ENCODE results near the gene FBXW8.

Gene FBXW8

GRCh38 chr12:116990971-116991966, 80.5 kb downstream of the FBXW8 start:
- no peaks in the 10 kb centered on the region for H3K36me3 ChIP-seq (replicated peaks; ENCODE audit: insufficient read depth, low read length)
- DNase-seq: no peak
- no peaks in the 10 kb centered on the region for H3K27me3 ChIP-seq (replicated peaks; ENCODE audit: insufficient read depth, low read length)
- no peak overlapping the region for H3K4me2 ChIP-seq (ENCODE audit: low read depth, low read length)
- no peak overlapping the region for H3K4me3 ChIP-seq (ENCODE audit: low read length)
- no peaks in the 10 kb centered on the region for H3K9me2 ChIP-seq (replicated peaks; ENCODE audit: insufficient read depth, low read length)
- no peak overlapping the region for H3K9ac ChIP-seq (ENCODE audit: low read length)
- no peaks in the 10 kb centered on the region for H3F3A ChIP-seq (ENCODE audit: insufficient read depth, low read length)
- TF ChIP-seq EZH2phosphoT487 (IDR thresholded peaks at IDR 0.05; ENCODE audit: low read length) (no peak), CTCF (IDR thresholded peaks at IDR 0.05; ENCODE audit: low read length) (no peak), EZH2 (optimal IDR thresholded peaks at IDR 0.05; ENCODE audit: low read depth, low read length) (no peak)
- H2AFZ ChIP-seq (ENCODE audit: low read length): no peak overlapping the region
- H3K27ac ChIP-seq (ENCODE audit: low read length): no peak overlapping the region
- H3K9me3 ChIP-seq (replicated peaks; ENCODE audit: insufficient read depth, low read length): no peaks in the 10 kb centered on the region
- no peaks in the 10 kb centered on the region for H3K4me1 ChIP-seq (ENCODE audit: low read length)
- H3K79me2 ChIP-seq (ENCODE audit: low read length): no peaks in the 10 kb centered on the region
- no peaks in the 10 kb centered on the region for H4K20me1 ChIP-seq (ENCODE audit: insufficient read depth, low read length)

GRCh38 chr12:116996093-116996492, 85.3 kb downstream of the FBXW8 start:
- no peaks in the 10 kb centered on the region for H3K4me1 ChIP-seq (ENCODE audit: low read length)
- no peaks in the 10 kb centered on the region for H3K9me2 ChIP-seq (replicated peaks; ENCODE audit: insufficient read depth, low read length)
- H2AFZ ChIP-seq (ENCODE audit: low read length): no peak overlapping the region
- no peak overlapping the region for H3K9ac ChIP-seq (ENCODE audit: low read length)
- no peaks in the 10 kb centered on the region for H3K9me3 ChIP-seq (replicated peaks; ENCODE audit: insufficient read depth, low read length)
- no peak overlapping the region for H3K4me2 ChIP-seq (ENCODE audit: low read depth, low read length)
- no peak overlapping the region for H3K4me3 ChIP-seq (ENCODE audit: low read length)
- H3F3A ChIP-seq (ENCODE audit: insufficient read depth, low read length): no peaks in the 10 kb centered on the region
- H3K79me2 ChIP-seq (ENCODE audit: low read length): no peaks in the 10 kb centered on the region
- TF ChIP-seq EZH2phosphoT487 (IDR thresholded peaks at IDR 0.05; ENCODE audit: low read length): no peak
- TF ChIP-seq CTCF (IDR thresholded peaks at IDR 0.05; ENCODE audit: low read length): no peak
- no peak for TF ChIP-seq EZH2 (optimal IDR thresholded peaks at IDR 0.05; ENCODE audit: low read depth, low read length)
- H3K27me3 ChIP-seq (replicated peaks; ENCODE audit: insufficient read depth, low read length): no peaks in the 10 kb centered on the region
- no peak for DNase-seq
- H3K36me3 ChIP-seq (replicated peaks; ENCODE audit: insufficient read depth, low read length): no peaks in the 10 kb centered on the region
- H4K20me1 ChIP-seq (ENCODE audit: insufficient read depth, low read length): no peaks in the 10 kb centered on the region
- no peak overlapping the region for H3K27ac ChIP-seq (ENCODE audit: low read length)

GRCh38 chr12:116996621-116997020, 85.9 kb downstream of the FBXW8 start:
- no peak overlapping the region for H3K27ac ChIP-seq (ENCODE audit: low read length)
- H3K36me3 ChIP-seq (replicated peaks; ENCODE audit: insufficient read depth, low read length): no peaks in the 10 kb centered on the region
- no peak overlapping the region for H2AFZ ChIP-seq (ENCODE audit: low read length)
- no peak for DNase-seq
- no peaks in the 10 kb centered on the region for H3K27me3 ChIP-seq (replicated peaks; ENCODE audit: insufficient read depth, low read length)
- H3K79me2 ChIP-seq (ENCODE audit: low read length): no peaks in the 10 kb centered on the region
- no peak for TF ChIP-seq EZH2phosphoT487 (IDR thresholded peaks at IDR 0.05; ENCODE audit: low read length)
- TF ChIP-seq EZH2 (optimal IDR thresholded peaks at IDR 0.05; ENCODE audit: low read depth, low read length): no peak
- no peak for TF ChIP-seq CTCF (IDR thresholded peaks at IDR 0.05; ENCODE audit: low read length)
- no peaks in the 10 kb centered on the region for H3K9me3 ChIP-seq (replicated peaks; ENCODE audit: insufficient read depth, low read length)
- no peak overlapping the region for H3K4me3 ChIP-seq (ENCODE audit: low read length)
- no peaks in the 10 kb centered on the region for H3F3A ChIP-seq (ENCODE audit: insufficient read depth, low read length)
- H3K9ac ChIP-seq (ENCODE audit: low read length): no peak overlapping the region
- no peak overlapping the region for H3K4me2 ChIP-seq (ENCODE audit: low read depth, low read length)
- H4K20me1 ChIP-seq (ENCODE audit: insufficient read depth, low read length): no peaks in the 10 kb centered on the region
- H3K4me1 ChIP-seq (ENCODE audit: low read length): no peaks in the 10 kb centered on the region
- H3K9me2 ChIP-seq (replicated peaks; ENCODE audit: insufficient read depth, low read length): no peaks in the 10 kb centered on the region

Data from MM.1S (cell line).